Liver (tissue), 3 donors: ENCODE data around the gene BET1.

Experiments used
- CTCF ChIP-seq: fragments of 150-350 bp; IDR thresholded peaks from 2 replicates; pipeline ENCODE4 v1.5.1; 2017; ENCODE audit warnings: improper control_type of control experiment, low read depth, low read length; ENCODE audit not compliant: missing input control
- JUND ChIP-seq, 2 donors: IDR thresholded peaks; 2 replicates each; pipeline ENCODE4 v1.6.1; 2016; ENCODE audit warnings: antibody characterized with exemption in 2 of 2
- RAD21 ChIP-seq, 2 donors: IDR thresholded peaks; 2 replicates each; pipeline ENCODE4 v1.6.1; 2016; ENCODE audit warnings: antibody characterized with exemption in 2 of 2, mild to moderate bottlenecking in 2 of 2
- TAF1 ChIP-seq: conservative IDR thresholded peaks from 2 replicates; pipeline ENCODE4 v1.6.1; 2016; ENCODE audit warnings: antibody characterized with exemption, mild to moderate bottlenecking
- ZBTB33 ChIP-seq: IDR thresholded peaks from 2 replicates; pipeline ENCODE4 v1.6.1; 2016; ENCODE audit warnings: antibody characterized with exemption
- TF ChIP-seq, protein P1 (sequence below): IDR thresholded peaks from 2 replicates; pipeline ENCODE4 v1.6.1; 2016; ENCODE audit warnings: antibody characterized with exemption
- donor health status: healthy.
- donor health status: healthy.

DNA sequence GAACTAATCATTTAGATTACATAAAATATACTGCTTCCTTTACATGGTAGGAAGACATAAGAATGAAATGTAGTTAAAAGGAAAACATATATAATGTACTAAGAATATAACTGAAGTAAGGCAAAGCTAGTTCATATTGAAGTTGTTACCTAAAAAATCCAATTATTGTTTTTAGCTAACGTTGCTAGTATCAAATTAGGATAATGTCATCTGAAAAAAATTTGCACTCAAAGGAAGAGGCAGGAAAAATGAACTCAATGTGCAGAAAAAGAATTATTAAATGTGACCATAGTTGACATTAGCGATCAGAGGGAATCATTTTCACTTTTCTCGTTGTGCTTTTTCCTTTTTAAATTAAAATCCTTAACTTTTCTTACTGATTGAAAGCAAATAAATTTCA, 1.6 kb upstream of the BET1 start:
- TF ChIP-seq CTCF: no peak
- TF ChIP-seq TAF1: no peak
- no peak for TF ChIP-seq JUND (IDR thresholded peaks at IDR 0.05)
- TF ChIP-seq, protein P1, sequence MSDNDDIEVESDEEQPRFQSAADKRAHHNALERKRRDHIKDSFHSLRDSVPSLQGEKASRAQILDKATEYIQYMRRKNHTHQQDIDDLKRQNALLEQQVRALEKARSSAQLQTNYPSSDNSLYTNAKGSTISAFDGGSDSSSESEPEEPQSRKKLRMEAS: no peak
- no peak for TF ChIP-seq ZBTB33
- no peak for TF ChIP-seq RAD21 (IDR thresholded peaks at IDR 0.05)
